SU-DHL-6 (cell line): ENCODE measurements around the gene PACS1.

ENCODE experiments used
- H2AFZ ChIP-seq: fragments of 200-600 bp; sonication (generic); 2 replicates; pipeline ENCODE4 v1.6.1; 2014; ENCODE audit warnings: low read depth, mild to moderate bottlenecking, moderate library complexity, mixed read lengths, antibody characterized with exemption, low read length; ENCODE audit not compliant: severe bottlenecking
- H3F3A ChIP-seq: fragments of 200-600 bp; shearing (Covaris generic); 2 replicates; pipeline ENCODE4 v1.6.0; 2016; ENCODE audit warnings: antibody characterized with exemption, mild to moderate bottlenecking; ENCODE audit not compliant: insufficient read depth
- H3K27ac ChIP-seq: fragments of 200-600 bp; sonication (generic); 2 replicates; pipeline ENCODE4 v1.5.1; 2016; ENCODE audit warnings: low read depth, mild to moderate bottlenecking, low read length, moderate library complexity, mixed read lengths
- H3K27me3 ChIP-seq: fragments of 200-600 bp; sonication (generic), shearing (Covaris generic); 2 replicates; pipeline ENCODE4 v1.6.0; 2014; ENCODE audit warnings: mild to moderate bottlenecking, low read length
- H3K36me3 ChIP-seq: fragments of 200-600 bp; sonication (generic); 2 replicates; pipeline ENCODE4 v1.6.1; 2014; ENCODE audit warnings: mild to moderate bottlenecking, low read length, mixed read lengths
- H3K4me2 ChIP-seq: fragments of 300-600, 200-600 bp; shearing (Covaris generic), sonication (generic); 2 replicates; pipeline ENCODE4 v1.6.0; 2014; ENCODE audit warnings: low read length, low read depth, mild to moderate bottlenecking; ENCODE audit not compliant: poor library complexity, severe bottlenecking
- H3K4me3 ChIP-seq: fragments of 200-600 bp; sonication (generic); 2 replicates; pipeline ENCODE4 v1.5.1; 2014; ENCODE audit warnings: antibody characterized with exemption, low read length, mild to moderate bottlenecking, mixed read lengths; ENCODE audit not compliant: insufficient read depth, poor library complexity, severe bottlenecking
- H3K79me2 ChIP-seq: fragments of 200-600 bp; sonication (generic); 2 replicates; pipeline ENCODE4 v1.6.1; 2014; ENCODE audit warnings: mild to moderate bottlenecking, low read length, moderate library complexity; ENCODE audit not compliant: insufficient read depth
- H3K9ac ChIP-seq: fragments of 200-600 bp; sonication (generic); 2 replicates; pipeline ENCODE4 v1.7.0; 2014; ENCODE audit warnings: mild to moderate bottlenecking, low read length
- H3K9me2 ChIP-seq: fragments of 200-600 bp; sonication (generic); replicated peaks from 2 replicates; pipeline ENCODE4 v1.6.1; 2014; ENCODE audit warnings: low read length; ENCODE audit not compliant: insufficient read depth
- H3K9me3 ChIP-seq: fragments of 200-600 bp; sonication (generic); 2 replicates; pipeline ENCODE4 v1.6.1; 2014; ENCODE audit warnings: low read length, mixed read lengths; ENCODE audit not compliant: insufficient read depth
- H4K20me1 ChIP-seq: fragments of 200-600 bp; sonication (generic); 2 replicates; pipeline ENCODE4 v1.6.1; 2014; ENCODE audit warnings: low read depth, mild to moderate bottlenecking, antibody characterized with exemption, low read length, moderate library complexity, mixed read lengths
- EZH2phosphoT487 ChIP-seq: fragments of 200-600 bp; sonication (generic), shearing (Covaris generic); conservative IDR thresholded peaks from 2 replicates; pipeline ENCODE4 v1.6.1; 2018; ENCODE audit warnings: mild to moderate bottlenecking, antibody characterized with exemption, low read length, moderate library complexity, mixed read lengths
- TF ChIP-seq, protein P1 (sequence below): fragments of 200-600 bp; sonication (generic); IDR thresholded peaks from one replicate; pipeline ENCODE4 v1.5.1; 2017; ENCODE audit warnings: antibody characterized with exemption, mild to moderate bottlenecking, low read length, moderate library complexity; ENCODE audit not compliant: insufficient read depth, poor library complexity, severe bottlenecking

PACS1 gene

DNA sequence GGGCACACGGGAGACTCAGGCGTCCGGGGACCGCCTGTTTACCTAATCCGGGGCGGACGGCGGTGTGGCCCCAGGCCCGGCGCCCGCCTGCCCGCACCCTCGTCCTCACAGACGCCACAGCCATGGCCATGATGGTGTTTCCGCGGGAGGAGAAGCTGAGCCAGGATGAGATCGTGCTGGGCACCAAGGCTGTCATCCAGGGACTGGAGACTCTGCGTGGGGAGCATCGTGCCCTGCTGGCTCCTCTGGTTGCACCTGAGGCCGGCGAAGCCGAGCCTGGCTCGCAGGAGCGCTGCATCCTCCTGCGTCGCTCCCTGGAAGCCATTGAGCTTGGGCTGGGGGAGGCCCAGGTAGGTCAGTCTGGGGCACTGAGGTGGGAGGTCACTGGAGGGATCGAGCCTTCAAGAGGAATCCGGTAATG lies 188.4 kb downstream of the PACS1 start:
- no peak overlapping the region for H3K27ac ChIP-seq

GRCh38 chr11:66259225-66259624 lies 189.2 kb downstream of the PACS1 start:
- no peaks in the 10 kb centered on the region for H3K9me3 ChIP-seq
- H3K9me2 ChIP-seq, result no peaks in the 10 kb centered on the region
- no peaks in the 10 kb centered on the region for H3K27me3 ChIP-seq
- H4K20me1 ChIP-seq, result no peaks in the 10 kb centered on the region
- H3K9ac ChIP-seq, result no peak overlapping the region; the same call in 1 of the 2 replicates
- no peaks in the 10 kb centered on the region for H3K36me3 ChIP-seq
- H2AFZ ChIP-seq, result no peak overlapping the region
- TF ChIP-seq, protein P1, sequence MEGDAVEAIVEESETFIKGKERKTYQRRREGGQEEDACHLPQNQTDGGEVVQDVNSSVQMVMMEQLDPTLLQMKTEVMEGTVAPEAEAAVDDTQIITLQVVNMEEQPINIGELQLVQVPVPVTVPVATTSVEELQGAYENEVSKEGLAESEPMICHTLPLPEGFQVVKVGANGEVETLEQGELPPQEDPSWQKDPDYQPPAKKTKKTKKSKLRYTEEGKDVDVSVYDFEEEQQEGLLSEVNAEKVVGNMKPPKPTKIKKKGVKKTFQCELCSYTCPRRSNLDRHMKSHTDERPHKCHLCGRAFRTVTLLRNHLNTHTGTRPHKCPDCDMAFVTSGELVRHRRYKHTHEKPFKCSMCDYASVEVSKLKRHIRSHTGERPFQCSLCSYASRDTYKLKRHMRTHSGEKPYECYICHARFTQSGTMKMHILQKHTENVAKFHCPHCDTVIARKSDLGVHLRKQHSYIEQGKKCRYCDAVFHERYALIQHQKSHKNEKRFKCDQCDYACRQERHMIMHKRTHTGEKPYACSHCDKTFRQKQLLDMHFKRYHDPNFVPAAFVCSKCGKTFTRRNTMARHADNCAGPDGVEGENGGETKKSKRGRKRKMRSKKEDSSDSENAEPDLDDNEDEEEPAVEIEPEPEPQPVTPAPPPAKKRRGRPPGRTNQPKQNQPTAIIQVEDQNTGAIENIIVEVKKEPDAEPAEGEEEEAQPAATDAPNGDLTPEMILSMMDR, result no peak
- TF ChIP-seq EZH2phosphoT487, result no peak
- no peak overlapping the region for H3K27ac ChIP-seq
- peak overlapping the region; percentile 78 for H3K4me2 ChIP-seq
- no peaks in the 10 kb centered on the region for H3F3A ChIP-seq
- H3K79me2 ChIP-seq, result no peaks in the 10 kb centered on the region; the same call in 1 of the 2 replicates
- no peak overlapping the region for H3K4me3 ChIP-seq

More for the DNA sequence above, 188.4 kb downstream of the PACS1 start:
- no peaks in the 10 kb centered on the region for H3K9me3 ChIP-seq
- no peaks in the 10 kb centered on the region for H3K27me3 ChIP-seq
- H3K9ac ChIP-seq, result peak overlapping the region; percentile 88
- H3K4me3 ChIP-seq, result peak overlapping the region; percentile 90
- H3K4me2 ChIP-seq, result peak overlapping the region; percentile 78
- no peaks in the 10 kb centered on the region for H3K9me2 ChIP-seq
- H3K79me2 ChIP-seq, result no peaks in the 10 kb centered on the region; the same call in 1 of the 2 replicates
- no peak overlapping the region for H2AFZ ChIP-seq
- TF ChIP-seq, protein P1, result no peak
- no peak for TF ChIP-seq EZH2phosphoT487
- H4K20me1 ChIP-seq, result no peaks in the 10 kb centered on the region
- no peaks in the 10 kb centered on the region for H3K36me3 ChIP-seq
- H3F3A ChIP-seq, result no peaks in the 10 kb centered on the region

- Histone ChIP-seq H3K27me3 (no peaks in the 10 kb centered on the region), H3K9me2 (no peaks in the 10 kb centered on the region), H3K4me3 (no peak overlapping the region), H2AFZ (no peak overlapping the region), H4K20me1 (no peaks in the 10 kb centered on the region), H3K4me2 (no peak overlapping the region), H3F3A (no peaks in the 10 kb centered on the region), H3K27ac (no peak overlapping the region), H3K79me2 (no peaks in the 10 kb centered on the region; the same call in 1 of the 2 replicates), H3K9ac (no peak overlapping the region), H3K36me3 (no peaks in the 10 kb centered on the region), H3K9me3 (no peaks in the 10 kb centered on the region)
- TF ChIP-seq, protein P1, result no peak
Measured at GRCh38 chr11:66259956-66260355, 189.9 kb downstream of the PACS1 start.
